OCI-M2 (cell line): ENCODE measurements around the gene ATP1B1.

ENCODE experiments used
- DNase-seq: peaks from one replicate; lab custom pipeline; 2025; ENCODE audit not compliant: unreplicated experiment; lab: John Stamatoyannopoulos, UW

ATP1B1 gene

GRCh38 chr1:169106095-169106920 is at the start of gene ATP1B1:
ATP1B1 (plus strand) TSS chr1:169106690; CDS start chr1:169106830, 140 bp downstream.
- peak; percentile 12 for DNase-seq

GRCh38 chr1:169059421-169059820 is 47.1 kb upstream of the ATP1B1 start:
- DNase-seq, result no peak

DNA sequence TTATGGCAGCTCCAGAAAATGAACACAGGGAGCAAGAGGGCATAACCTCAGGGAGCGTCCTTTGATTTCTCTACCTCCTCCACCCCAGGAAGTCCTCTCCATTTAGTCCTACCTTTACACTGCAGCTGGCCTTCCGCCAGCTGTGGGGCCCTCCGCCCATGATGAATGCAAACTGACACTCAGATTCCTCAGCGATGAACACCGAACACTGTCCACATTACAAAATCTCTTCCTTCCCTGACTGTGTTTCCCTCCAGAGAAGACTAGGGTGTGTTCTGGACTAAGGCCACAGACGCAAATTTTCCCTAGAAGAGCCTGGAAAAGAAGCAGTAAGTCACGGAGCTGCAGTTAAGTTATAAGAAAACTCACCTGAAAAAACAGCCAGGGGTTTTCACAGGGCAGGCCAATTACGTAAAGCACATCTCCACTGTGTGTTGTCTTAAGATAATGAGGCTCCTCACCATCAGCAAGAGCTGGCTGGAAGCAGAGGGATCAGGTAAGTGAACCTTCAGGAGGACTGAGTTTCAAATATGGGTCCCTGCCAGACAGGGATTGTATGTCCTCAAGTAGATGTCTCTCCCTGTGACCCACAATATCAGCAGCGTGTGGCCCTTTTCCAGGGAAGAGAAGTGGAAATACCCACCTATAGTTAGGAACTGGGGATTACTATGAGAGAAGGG is 46.3 kb upstream of the ATP1B1 start:
- DNase-seq, result no peak

DNA sequence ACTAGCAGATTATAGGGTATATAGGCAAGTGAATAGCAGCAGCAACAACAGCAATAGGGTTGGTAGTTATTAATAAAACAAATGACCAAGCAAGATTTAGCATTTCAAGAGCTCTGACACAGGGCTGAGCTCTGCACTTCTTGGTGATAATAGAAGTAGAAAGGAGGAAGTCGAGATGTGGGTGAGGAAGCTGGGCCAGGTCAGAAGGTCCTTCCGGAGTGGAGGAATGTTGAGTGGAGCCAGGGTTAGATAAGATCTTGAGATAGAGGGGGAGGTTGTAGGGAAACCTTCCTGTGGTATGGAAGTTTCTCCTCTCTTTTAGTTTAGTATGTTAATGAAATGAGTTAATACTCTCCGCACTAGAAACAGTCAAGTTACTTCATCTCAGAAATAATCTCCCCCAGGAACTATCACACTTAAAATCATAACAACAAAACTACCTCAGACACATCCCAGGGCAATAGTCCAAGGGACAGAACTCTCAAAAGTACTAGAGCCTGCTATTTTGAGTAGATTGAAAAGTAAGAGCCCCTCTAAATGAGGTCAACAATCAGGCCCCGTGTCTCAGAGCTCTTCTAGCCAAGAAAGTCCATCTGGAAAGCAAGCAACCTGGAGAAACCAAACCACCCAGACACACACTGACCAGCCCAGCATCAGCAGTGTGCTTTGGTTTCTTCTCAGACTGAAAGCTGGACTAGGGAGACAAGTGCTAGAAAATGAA is 45.4 kb upstream of the ATP1B1 start:
- DNase-seq, result no peak

DNA sequence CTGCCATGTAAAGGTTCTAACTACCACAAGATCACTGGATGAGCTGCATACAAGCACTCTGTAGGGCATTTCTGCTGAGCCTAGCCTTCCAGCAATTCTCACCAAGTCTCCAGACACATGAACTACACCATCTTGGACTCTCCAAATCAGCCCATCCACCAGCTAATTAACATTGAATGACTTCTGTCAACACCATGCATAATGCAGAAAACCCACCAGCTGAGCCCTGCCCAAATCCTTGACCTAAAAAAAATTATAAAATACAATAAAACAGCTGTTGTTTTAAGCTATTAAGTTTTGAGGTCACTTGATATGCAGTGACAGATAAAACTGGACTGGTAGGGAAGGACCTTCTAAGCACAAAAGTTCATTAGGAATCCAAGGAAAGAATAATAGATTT is 44.3 kb upstream of the ATP1B1 start:
- no peak for DNase-seq

- no peak for DNase-seq
These were observed 42.4 kb upstream of the ATP1B1 start for GRCh38 chr1:169064103-169064502.

DNA sequence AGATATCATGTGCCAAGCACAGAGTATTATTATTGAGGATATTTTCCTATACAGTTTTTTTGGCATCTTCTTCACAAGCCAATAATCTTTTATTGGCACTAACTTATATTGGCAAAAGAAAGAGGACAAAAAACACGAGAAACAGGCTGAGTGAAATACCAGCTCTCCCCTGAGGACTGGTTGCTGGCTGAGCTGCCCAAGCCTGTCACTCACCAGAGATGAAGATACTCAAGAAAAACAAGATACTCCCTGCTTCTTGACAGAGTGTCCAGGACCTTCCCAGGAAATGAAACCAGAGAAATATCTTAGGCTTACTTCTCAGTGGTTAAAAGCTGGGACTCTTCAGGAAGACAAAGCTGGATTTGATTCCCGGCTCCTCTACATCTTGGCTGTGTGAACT is 35.9 kb upstream of the ATP1B1 start:
- no peak for DNase-seq

DNA sequence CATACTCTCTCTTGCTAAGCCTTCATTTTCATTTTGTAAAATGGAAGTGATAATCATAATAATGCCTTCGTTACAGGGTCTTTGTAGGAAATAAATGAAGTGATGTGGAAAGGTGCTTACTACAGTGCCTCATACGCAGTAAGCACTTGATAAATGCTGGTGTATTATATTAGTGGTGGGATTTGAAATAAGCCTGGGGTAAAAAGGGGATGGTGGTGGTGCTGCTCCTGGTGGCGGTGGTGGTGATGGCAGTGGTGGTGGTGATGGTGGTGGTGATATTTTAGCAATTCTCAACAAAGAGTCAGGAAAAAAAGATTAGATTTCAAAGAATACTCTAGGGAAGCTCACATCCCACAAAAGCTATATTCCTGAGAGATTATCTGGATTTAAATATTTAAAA is 35.5 kb upstream of the ATP1B1 start:
- DNase-seq, result no peak

- no peak for DNase-seq
These were observed 33.4 kb upstream of the ATP1B1 start for GRCh38 chr1:169072945-169073725.

GRCh38 chr1:169078163-169078883 is 28.2 kb upstream of the ATP1B1 start:
- DNase-seq, result no peak

DNA sequence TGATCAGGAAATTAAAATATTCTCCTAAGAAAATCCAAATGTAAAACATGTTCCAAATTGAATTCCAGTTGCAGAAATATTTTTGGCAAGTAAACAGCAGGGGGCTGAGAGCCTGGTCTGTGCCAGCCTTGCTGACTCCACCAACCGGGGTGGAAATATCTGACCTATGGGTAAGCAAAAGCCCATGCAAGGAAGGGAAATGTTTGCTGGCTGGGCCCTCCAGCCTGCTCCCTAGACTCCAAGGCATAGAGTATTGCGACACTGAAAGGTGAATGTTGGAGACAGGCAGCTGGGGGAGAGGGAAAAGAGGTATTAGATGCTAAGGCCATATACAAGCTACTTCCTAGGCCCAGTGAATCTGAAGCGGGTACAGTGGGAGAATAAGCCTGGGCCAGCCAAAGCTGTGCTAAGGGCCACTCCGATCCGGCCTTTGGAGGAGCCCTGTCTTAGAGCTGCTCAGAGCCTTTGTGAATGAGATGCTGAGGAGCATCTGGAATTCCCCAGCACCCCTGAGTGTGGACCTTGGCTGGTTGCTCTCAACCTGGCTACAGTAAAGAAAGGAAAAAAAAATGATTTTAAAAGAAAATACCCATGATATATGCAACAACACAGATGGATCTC is 24.9 kb upstream of the ATP1B1 start:
- no peak for DNase-seq

DNA sequence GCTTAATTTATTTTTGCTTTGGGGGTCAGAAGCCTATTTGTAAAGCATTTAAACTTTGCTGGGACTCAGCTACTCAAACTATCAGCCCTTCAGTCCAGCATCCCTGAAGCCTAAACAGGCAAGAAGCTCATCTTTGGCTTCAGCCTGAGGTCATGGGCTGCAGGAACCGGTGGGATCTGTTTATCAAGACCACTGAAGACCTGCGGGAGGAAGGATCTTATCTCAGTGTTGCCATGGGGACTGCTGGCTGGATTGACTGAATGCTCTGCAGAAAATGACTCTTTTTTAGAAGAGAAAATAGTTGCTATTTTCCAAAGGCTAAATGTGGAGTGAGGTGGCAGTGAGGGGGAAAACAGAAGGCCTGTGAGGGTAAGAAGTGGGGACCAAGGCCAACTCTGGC is 20.6 kb upstream of the ATP1B1 start:
- DNase-seq, result no peak

GRCh38 chr1:169086603-169087455 is 19.7 kb upstream of the ATP1B1 start:
- no peak for DNase-seq

DNA sequence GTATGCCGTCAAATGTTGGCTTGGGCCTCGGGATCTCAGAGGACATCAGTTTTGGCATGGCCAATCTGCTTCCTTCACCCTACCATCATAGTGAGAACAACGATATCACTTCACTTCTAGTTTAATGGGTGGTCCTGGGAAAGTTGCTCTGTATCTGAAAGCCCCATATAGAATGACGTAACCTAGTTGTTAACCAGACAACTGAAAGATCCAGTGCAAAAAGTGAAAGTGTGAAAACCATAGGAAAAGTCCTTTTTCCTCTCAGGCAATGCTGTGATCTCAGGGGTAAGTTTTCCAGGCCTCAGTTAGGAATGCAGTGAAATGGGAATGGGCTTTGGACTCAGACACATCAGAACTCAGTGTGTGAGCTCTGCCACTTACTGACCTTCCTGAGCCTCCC is 18.6 kb upstream of the ATP1B1 start:
- no peak for DNase-seq

GRCh38 chr1:169089776-169090175 is 16.7 kb upstream of the ATP1B1 start:
- no peak for DNase-seq

- DNase-seq, result no peak
These were observed 16.1 kb upstream of the ATP1B1 start for GRCh38 chr1:169090308-169090899.

DNA sequence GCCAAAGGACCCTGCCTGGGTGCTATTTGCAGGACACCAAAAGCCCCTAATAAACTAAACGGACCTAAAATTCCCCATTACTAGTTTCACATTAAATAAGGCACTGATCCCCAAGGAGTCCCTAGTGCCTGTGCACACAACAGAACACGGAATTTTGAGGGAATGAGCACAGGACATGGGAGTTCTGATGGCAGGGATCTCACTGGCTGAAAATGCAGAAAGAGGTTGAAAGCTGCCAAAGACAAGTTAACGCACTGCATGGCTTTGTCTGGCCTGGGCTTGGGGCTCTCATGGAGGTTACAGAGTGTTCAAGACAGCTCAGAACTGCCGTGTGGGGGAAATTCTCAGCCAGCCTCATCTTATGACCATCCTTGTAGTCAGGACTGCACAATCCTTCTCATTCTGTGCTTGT is 15.6 kb upstream of the ATP1B1 start:
- no peak for DNase-seq

DNA sequence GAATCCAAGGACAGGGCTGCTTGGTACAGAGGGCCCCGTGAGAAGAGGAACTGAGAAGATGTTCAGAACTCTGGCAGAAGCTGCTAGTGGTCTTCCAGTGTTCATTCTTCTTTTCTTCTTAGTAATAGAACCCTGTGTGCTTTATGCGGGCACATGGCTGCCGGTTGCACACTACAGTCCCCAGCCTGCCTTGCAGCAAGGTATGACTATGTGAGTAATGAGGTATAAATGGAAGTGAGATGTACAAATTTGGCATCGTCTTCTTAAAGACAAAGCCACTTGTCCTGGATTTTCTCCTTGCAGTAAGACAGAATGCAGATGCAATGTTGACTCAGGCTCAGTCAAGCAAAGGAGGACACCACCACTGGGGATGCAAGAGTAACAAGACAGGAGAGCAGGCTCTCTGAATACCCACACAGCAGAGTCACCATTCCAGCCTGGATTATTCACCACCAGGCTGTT is 15.0 kb upstream of the ATP1B1 start:
- no peak for DNase-seq

DNA sequence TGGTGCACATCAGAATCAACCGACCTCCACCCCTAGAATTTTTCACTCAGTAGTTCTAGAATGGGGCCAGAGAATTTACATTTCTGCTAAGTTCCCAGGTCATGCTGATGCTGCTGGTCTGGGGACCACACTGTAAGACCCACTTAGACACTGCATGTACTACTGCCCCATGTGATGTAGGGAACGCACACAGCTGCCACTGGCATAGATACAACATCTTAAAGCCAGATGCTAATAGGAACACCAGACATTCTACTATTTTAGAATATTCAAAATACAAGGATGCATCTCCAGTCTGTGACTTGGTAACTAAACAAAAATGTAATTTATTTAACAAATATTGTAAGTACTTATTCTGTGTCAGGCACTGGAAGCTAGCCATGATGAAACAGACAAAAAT is 14.1 kb upstream of the ATP1B1 start:
- DNase-seq, result no peak
